Naive B cell (primary cell): ENCODE results near the gene KRTAP10-12. TPM values are rescaled to one million over a fixed set of nuclear protein-coding genes. Genes with fewer than 3 reads are reported as not detected.

ENCODE experiments used
- ATAC-seq, 2 donors: fragments of 150-1000 bp; cut with Tn5 transposase; 2 replicates each; pipeline ENCODE4 v1.10.0; 2021; ENCODE audit warnings: low read depth in 2 of 2, mild to moderate bottlenecking in 2 of 2, moderate library complexity in 2 of 2
- DNase-seq: peaks from one replicate; pipeline ENCODE4 v3.0.0; 2022
- H3K27ac Mint-ChIP-seq, 6 donors: one replicate each; pipeline ENCODE4 v1.8.0; 2020 to 2022; ENCODE audit warnings: mild to moderate bottlenecking in 6 of 6, mixed read lengths in 6 of 6, moderate library complexity in 5 of 6, inconsistent platforms in 2 of 6
- H3K27me3 Mint-ChIP-seq, 3 donors: one replicate each; pipeline ENCODE4 v1.8.0; 2021 to 2022; ENCODE audit warnings: mixed read lengths in 3 of 3, mild to moderate bottlenecking in 1 of 3
- H3K36me3 Mint-ChIP-seq, 2 donors: one replicate each; pipeline ENCODE4 v1.8.0; 2020 to 2022; ENCODE audit warnings: mixed read lengths in 2 of 2, inconsistent platforms in 1 of 2, mild to moderate bottlenecking in 1 of 2
- H3K4me1 Mint-ChIP-seq, 3 donors: one replicate each; pipeline ENCODE4 v1.8.0; 2020 to 2022; ENCODE audit warnings: mixed read lengths in 3 of 3, inconsistent platforms in 1 of 3, mild to moderate bottlenecking in 1 of 3, moderate library complexity in 1 of 3
- H3K4me3 Mint-ChIP-seq, 8 donors: one replicate each; pipeline ENCODE4 v1.8.0; 2020 to 2022; ENCODE audit warnings: mild to moderate bottlenecking in 8 of 8, mixed read lengths in 8 of 8, moderate library complexity in 8 of 8, inconsistent platforms in 2 of 8
- H3K9me3 Mint-ChIP-seq, 7 donors: one replicate each; pipeline ENCODE4 v1.8.0; 2020 to 2022; ENCODE audit warnings: mixed read lengths in 7 of 7, mild to moderate bottlenecking in 5 of 7, inconsistent platforms in 2 of 7, moderate library complexity in 1 of 7
- polyA plus RNA-seq, 6 donors: library from polyadenylated mRNA; unstranded; fragments of 300-500 nt; fragmentation: Illumina TruSeq; gene quantifications; one replicate each; pipeline ENCODE4 v1.2.3, GENCODE V29; 2021; ENCODE audit warnings: low read depth in 6 of 6

Gene KRTAP10-12
- polyA plus RNA-seq, 6 donors from 2014 or later: not detected

DNA sequence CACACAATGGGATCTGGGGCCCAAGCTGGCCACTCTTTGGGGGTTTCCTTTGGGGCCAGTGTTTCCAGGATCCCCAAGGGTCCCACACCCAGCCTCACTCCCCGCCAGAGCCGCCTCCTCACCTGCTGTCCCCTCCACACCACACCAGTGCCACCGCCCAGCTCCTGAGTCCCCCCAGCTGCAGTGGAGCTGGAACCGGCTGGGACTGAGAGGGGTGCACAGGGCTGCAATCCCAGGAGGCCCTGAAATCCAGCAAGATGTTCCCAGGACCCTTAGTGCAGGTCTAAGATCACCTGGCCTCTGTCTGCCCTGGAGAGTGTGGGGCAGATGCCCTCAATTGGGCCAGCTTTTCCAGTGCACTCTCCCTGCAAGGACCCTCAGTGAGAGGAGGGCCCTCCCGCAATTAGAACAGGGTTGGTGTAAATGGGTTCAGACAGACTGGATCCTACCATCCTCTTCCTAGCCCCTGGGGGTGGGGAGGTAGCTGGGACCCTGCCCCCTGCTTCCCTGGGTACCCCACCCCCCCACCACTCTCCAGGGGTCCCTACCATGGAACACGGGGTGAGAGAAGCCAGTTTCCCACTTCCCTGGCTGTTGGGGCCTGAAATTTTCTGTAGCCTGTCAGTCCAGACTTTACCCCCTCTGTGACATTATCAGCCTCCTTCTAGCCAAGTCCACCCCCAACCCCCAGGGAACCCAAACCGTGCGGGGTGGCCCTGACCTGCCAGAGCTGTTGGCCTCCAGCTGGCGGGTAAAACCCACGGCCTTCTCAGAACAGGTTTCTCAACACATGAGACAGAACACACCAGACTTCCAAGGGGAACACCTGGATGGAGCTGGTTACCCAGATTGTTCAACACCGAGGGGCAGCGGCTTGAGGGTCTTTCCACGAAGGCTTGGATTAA, 7.0 kb downstream of the KRTAP10-12 start:
- no peak for ATAC-seq
- no peak for DNase-seq
- Mint-ChIP-seq H3K27me3 (peaks cover 36 to 97% (median 86%) of the 10 kb centered on the region in 3 donors), H3K4me3 (no peak overlapping the region), H3K27ac (no peak overlapping the region), H3K36me3 (peaks cover 0 to 28% of the 10 kb centered on the region in 2 donors), H3K4me1 (peaks cover 0 to 6% (median 5%) of the 10 kb centered on the region in 3 donors), H3K9me3 (peaks cover 0 to 28% (median 16%) of the 10 kb centered on the region in 7 donors)

DNA sequence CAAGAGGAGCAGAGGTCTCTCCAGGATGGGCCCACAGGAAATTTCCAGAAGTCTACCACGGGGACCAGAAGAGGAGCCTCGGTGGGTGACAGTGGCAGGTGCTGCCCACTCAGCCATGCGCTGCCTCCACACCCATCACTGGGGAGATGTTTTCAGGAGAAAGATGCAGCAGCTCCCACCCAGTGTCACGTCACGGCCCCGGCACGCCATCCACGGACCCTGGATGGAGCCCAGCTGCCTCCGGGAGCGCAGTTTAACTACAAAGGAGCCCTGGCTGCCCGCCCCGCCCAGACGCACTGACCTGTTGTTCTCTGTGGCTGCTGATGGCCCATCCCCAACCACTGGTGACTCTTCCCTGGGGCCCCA, 7.6 kb downstream of the KRTAP10-12 start:
- H3K36me3 Mint-ChIP-seq: peaks cover 0 to 23% of the 10 kb centered on the region in 2 donors
- H3K27me3 Mint-ChIP-seq: peaks cover 38 to 98% (median 86%) of the 10 kb centered on the region in 3 donors
- no peak overlapping the region for H3K4me3 Mint-ChIP-seq
- ATAC-seq (no peak), DNase-seq (no peak)
- H3K4me1 Mint-ChIP-seq: peaks cover 0 to 10% (median 9%) of the 10 kb centered on the region in 3 donors
- H3K9me3 Mint-ChIP-seq: peaks cover 0 to 28% (median 16%) of the 10 kb centered on the region in 7 donors
- no peak overlapping the region for H3K27ac Mint-ChIP-seq

DNA sequence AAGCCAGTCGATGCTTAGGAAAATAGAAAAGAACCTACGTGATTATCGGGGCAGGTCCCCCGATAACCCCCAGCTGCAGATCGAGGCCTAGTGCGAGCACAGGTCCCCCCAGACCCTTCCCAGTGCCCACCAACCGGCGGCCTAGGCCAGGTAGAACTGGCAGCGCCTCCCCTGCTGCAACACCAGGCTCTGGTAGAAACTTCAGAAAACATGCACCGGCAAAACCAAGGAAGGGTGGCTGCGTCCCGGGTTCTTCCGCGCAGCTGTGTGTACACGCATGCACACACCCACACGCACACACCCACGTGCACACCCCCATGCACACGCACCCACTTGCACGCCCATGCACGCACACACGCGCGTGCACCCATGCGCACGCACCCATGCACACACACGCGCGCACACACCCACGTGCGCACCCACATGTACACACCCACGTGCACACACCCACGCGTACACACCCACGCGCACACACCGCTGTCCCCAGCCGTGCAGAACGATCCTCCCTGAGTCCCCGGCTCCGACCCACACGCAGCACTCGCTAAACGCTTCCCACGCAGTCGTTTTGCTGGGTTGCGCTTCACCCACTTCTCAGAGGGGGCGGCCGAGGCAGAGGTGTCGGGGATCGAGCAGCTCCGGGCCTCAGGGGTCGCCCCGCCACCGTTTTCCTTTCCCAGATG, 9.2 kb downstream of the KRTAP10-12 start:
- Mint-ChIP-seq H3K36me3 (peaks cover 0 to 21% of the 10 kb centered on the region in 2 donors), H3K9me3 (peaks cover 0 to 28% (median 16%) of the 10 kb centered on the region in 7 donors), H3K4me3 (peak overlapping the region in 2 of 8 donors; percentile 45 to 54), H3K27me3 (peaks cover 32 to 98% (median 86%) of the 10 kb centered on the region in 3 donors), H3K27ac (no peak overlapping the region), H3K4me1 (peaks cover 0 to 19% (median 10%) of the 10 kb centered on the region in 3 donors)
- ATAC-seq (no peak), DNase-seq (no peak)

DNA sequence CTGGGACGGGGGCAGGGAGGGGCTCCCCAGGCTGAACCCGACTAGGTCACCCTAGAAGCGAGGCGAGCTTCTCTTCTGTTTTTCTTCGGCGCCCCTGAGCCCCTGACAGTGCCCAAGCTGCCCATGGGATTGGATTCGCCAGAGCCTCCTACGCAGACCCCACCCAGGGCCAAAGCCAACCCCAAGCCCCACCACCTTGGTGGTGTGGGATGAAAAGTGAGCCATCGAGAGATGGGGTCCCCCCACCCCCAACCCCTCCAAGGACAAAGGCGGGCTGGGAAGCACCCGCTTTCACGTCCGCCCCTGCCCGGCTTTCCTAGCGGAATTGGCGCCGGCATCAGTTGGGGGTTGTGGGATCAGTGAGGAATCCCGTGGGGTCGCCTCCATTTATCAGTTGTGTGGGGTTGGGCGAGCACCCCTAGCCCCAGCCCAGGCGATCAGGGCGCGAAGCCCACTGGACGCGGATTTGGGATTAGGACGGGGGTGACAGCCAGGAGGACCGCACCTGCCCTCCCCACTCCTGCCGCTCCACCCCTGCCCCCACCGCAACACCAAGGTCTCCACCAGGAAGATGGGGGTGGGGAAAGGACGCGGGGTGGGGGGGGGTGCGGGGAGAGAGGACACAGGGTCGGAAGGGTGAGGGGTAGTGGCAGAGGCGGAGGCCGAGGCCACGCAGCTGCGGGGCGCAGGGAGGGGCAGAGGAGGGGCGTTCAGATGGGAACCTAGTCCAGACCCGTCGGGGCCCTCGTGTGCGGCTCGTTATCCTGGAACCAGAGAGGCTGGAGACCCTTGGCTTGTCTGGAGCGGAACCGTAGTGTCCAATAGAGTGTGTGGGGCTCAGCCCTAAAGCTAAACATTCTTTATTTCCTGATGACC, 10.0 kb downstream of the KRTAP10-12 start:
- Mint-ChIP-seq H3K9me3 (peaks cover 0 to 28% (median 16%) of the 10 kb centered on the region in 7 donors), H3K27me3 (peaks cover 27 to 97% (median 84%) of the 10 kb centered on the region in 3 donors), H3K4me1 (peaks cover 0 to 21% (median 10%) of the 10 kb centered on the region in 3 donors), H3K4me3 (peak overlapping the region in 1 of 8 donors; percentile 37), H3K36me3 (peaks cover 0 to 21% of the 10 kb centered on the region in 2 donors), H3K27ac (no peak overlapping the region)
- ATAC-seq: no peak
- no peak for DNase-seq

DNA sequence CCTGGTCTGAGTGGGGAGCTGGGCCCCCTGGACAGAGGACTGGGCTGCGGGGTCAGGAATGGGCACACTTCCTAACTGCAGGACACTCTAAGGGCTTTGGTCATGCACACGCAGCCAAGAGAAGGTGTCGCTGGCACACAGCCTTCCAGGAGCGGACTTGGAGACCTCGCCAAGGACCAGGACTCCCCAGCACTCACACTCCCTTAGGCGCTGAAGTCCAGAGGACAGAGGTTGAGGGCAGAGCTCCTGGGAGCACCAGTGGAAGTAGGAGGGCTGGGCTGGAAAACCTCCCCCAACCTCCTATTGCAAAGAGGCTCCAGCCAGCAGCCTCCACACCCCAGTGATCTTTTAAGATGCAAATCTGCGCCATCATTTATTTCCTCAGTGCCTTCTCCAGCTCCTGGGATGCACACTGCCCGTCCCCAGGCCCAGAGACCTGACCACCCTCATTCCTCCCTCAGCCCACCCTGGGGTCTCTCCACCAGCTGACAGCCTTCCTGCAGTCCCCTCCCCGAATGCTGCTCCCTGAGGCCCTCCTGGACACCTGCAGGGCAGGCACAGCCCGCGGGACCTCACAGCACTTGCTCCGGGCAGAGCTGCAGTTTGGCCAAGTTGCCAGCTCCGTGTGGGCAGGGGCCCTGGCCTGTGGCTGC, 11.4 kb downstream of the KRTAP10-12 start:
- no peak overlapping the region for H3K4me3 Mint-ChIP-seq
- ATAC-seq: no peak

DNA sequence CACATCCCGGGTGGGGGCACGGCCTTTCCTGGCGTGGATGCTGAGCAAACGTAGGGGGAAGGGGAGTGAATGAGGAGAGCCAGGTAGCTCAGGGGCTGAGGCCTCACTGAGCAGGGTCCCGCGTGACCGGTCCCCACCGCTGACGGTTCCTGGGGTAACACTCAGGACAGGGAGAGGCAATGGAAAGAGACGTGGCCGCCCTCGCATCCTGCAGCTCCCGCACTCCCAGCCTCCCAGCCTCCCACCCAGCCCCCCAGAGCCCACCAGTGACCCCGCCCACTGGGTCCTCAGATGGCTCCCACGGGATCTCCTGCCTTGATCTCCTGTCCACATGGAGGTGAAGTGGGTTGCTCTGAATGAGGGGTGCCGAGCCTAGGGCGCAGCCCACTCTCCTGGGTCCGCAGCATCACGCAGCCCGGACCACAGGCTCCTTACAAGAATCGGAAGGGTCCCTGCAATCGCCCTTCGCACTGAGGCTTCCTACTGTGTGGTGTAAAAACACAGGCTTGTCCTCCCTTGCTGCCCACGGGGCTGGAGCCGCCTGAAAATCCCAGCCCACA, 12.0 kb downstream of the KRTAP10-12 start:
- no peak overlapping the region for H3K4me3 Mint-ChIP-seq
- H3K27me3 Mint-ChIP-seq: peaks cover 40 to 95% (median 81%) of the 10 kb centered on the region in 3 donors

More for the DNA sequence above, 11.4 kb downstream of the KRTAP10-12 start:
- Mint-ChIP-seq H3K27me3 (peaks cover 35 to 95% (median 81%) of the 10 kb centered on the region in 3 donors), H3K4me1 (peaks cover 0 to 21% (median 3%) of the 10 kb centered on the region in 3 donors), H3K9me3 (peaks cover 0 to 28% (median 16%) of the 10 kb centered on the region in 7 donors), H3K36me3 (peaks cover 0 to 13% of the 10 kb centered on the region in 2 donors), H3K27ac (no peak overlapping the region)
- DNase-seq: no peak

DNA sequence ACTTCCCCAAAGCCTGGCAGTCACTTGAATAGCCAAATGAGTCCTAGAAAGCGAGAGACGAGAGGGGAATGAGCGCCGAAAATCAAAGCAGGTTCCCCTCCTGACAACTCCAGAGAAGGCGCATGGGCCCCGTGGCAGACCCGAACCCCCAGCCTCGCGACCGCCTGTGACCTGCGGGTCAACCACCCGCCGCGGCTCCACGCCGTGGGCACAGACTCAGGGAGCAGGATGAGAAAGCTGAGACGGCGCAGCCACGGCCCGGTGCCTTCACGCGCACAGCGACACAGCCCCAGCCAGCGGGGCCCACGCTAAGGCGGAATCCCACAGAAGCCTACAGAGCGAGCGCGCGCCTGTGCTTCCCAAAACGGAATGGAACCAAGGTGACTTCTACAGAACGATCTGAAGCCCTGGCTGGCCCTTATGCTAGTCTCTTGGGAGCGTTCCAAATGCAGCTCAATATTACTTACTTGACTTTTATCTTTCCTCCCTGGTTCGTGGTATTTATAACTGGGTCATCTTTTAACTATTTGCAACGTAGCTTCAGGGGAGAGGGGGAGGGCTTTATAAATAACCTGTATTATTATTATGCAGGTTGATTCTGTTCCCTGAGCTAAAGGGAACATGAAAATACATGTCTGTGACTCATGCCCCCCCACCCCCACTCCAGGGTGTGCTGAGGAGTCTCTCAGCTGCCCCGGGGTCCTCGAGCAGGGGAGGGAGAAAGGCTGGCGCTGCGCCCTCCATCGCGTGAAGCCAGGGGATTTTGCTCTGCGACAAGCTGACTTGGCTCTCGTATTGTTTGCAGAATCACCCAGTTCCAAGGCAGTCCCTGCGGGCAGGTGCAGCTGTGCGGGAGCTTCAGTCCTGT, 12.7 kb downstream of the KRTAP10-12 start:
- peaks cover 0 to 21% (median 11%) of the 10 kb centered on the region in 7 donors for H3K9me3 Mint-ChIP-seq
- no peak for DNase-seq
- peaks cover 44 to 95% (median 81%) of the 10 kb centered on the region in 3 donors for H3K27me3 Mint-ChIP-seq
- peaks cover 0 to 21% (median 6%) of the 10 kb centered on the region in 3 donors for H3K4me1 Mint-ChIP-seq
- no peak for ATAC-seq
- no peak overlapping the region for H3K27ac Mint-ChIP-seq
- no peak overlapping the region for H3K4me3 Mint-ChIP-seq
- peaks cover 0 to 21% of the 10 kb centered on the region in 2 donors for H3K36me3 Mint-ChIP-seq

More for the DNA sequence above, 12.0 kb downstream of the KRTAP10-12 start:
- DNase-seq: no peak
- Mint-ChIP-seq H3K27ac (no peak overlapping the region), H3K36me3 (peaks cover 0 to 16% of the 10 kb centered on the region in 2 donors), H3K4me1 (peaks cover 0 to 21% (median 3%) of the 10 kb centered on the region in 3 donors), H3K9me3 (peaks cover 0 to 28% (median 16%) of the 10 kb centered on the region in 7 donors)
- ATAC-seq: no peak

DNA sequence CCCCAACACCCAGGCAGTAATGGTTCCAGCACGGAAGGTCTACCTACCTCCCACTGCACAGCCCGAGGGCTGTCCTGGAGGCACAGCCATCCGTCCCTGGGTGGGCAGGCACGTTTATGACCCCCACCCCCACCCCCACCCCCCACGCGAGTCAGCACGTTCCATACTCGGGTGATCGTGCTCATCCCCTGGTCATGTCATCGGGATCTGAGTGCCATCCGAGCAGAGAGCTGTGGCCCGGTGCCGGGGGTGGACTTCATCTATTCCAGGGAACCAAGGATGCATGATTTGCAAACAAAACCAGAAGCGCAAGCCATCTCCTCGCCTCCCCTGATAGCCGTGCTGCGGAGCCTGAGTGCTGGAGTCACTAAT, 13.3 kb downstream of the KRTAP10-12 start:
- Mint-ChIP-seq H3K4me1 (peaks cover 0 to 22% (median 10%) of the 10 kb centered on the region in 3 donors), H3K4me3 (peak overlapping the region in 1 of 8 donors; percentile 12), H3K27ac (peak overlapping the region in 1 of 6 donors; percentile 78), H3K27me3 (peaks cover 51 to 94% (median 81%) of the 10 kb centered on the region in 3 donors), H3K36me3 (peaks cover 0 to 16% of the 10 kb centered on the region in 2 donors), H3K9me3 (peaks cover 0 to 15% (median 6%) of the 10 kb centered on the region in 7 donors)
- no peak for DNase-seq
- ATAC-seq: no peak

DNA sequence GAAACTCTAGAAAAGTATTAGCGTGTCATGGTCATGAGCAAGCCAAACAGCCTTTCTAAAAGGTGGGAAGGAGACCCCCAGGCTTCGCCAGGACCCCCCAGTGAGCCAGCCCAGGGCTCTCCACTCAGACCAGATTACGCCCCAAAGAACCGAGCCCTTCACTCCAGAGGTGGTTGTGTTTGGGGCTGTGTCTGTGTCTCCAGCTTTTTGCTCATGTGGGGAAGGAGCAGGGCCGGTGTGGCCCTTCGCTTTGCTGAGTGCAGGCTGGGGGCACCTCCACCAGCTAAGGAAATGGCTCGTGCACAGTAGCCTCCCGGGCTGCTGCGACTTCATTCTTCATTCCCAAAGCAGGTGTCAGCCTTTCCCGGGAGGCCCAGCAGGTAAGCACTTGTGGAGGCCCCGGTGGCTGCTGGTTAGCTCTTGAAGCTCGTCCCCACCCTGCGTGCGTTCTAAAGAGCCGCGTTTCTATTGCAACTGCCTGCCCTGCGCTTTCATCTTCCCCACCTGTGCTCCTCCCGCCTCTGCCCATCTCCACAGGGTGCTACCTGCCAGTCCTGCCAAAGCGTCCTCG, 13.9 kb downstream of the KRTAP10-12 start:
- no peak for DNase-seq
- Mint-ChIP-seq H3K36me3 (peaks cover 0 to 10% of the 10 kb centered on the region in 2 donors), H3K4me3 (peak overlapping the region in 1 of 8 donors; percentile 12)

DNA sequence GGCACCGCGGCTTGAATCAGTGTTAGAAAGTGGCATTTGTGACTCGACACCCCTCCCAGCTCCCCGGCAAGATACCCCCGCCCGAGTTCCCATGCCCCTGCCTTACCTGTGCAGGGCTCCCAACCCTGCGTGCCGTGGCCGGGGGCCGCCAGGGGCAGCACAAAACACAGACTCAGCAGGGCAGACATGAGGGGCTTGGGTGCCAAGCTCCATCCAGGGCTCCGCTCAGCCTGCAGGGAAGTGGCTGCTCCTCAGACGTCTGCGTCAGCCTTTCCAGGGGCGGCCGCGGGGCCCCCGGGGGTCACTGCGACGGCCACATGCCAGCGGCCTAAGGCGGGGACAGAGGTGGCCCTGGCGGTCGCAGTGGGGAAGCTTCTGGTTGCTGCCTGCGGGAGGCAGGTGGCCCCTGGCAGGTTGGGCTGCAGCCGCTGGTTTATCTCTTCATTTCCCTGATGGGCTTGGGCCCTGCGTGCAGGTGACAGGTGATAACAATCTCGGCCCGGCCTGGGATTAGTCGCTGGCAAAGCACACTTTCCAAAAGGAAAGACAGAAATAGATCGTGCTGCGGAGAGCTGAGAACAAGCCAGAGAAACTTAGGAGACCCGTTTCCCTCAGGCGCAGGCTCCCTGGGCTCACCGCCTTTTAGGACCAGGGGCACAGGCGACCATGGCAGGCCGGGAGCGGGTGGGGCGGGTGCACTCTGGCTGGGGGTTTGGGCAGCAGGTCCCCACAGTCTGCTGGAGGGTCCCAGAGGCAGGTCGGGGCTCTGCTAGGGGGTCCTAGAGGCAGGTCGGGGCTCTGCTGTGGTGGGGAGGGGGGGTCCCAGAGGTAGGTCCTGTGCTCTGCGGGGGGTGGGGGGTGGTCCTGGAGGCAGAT, 14.6 kb downstream of the KRTAP10-12 start, which contains the start of gene TSPEAR:
Gene TSPEAR (minus strand): TSS at position 246 of the 876 bp plus-strand sequence. CDS start 58 bp downstream, at position 188.
- Mint-ChIP-seq H3K27ac (peak within 1 kb of the TSS in 2 of 6 donors; percentile 30 to 78), H3K4me1 (peaks cover 0 to 18% (median 10%) of the 10 kb centered on the region in 3 donors), H3K9me3 (peaks cover 0 to 11% (median 2%) of the 10 kb centered on the region in 7 donors), H3K27me3 (peaks cover 48 to 92% (median 83%) of the 10 kb centered on the region in 3 donors), H3K36me3 (peaks cover 0 to 8% of the 10 kb centered on the region in 2 donors), H3K4me3 (peak within 1 kb of the TSS in 2 of 8 donors; percentile 12 to 66)
- DNase-seq: no peak
- no peak for ATAC-seq

More for the DNA sequence above, 13.9 kb downstream of the KRTAP10-12 start:
- Mint-ChIP-seq H3K4me1 (peaks cover 0 to 21% (median 10%) of the 10 kb centered on the region in 3 donors), H3K9me3 (peaks cover under 1 to 10% (median 4%) of the 10 kb centered on the region in 7 donors), H3K27ac (no peak overlapping the region), H3K27me3 (peaks cover 49 to 94% (median 79%) of the 10 kb centered on the region in 3 donors)
- ATAC-seq: no peak
